ENCODE measurements around the gene ROR1.

DNA sequence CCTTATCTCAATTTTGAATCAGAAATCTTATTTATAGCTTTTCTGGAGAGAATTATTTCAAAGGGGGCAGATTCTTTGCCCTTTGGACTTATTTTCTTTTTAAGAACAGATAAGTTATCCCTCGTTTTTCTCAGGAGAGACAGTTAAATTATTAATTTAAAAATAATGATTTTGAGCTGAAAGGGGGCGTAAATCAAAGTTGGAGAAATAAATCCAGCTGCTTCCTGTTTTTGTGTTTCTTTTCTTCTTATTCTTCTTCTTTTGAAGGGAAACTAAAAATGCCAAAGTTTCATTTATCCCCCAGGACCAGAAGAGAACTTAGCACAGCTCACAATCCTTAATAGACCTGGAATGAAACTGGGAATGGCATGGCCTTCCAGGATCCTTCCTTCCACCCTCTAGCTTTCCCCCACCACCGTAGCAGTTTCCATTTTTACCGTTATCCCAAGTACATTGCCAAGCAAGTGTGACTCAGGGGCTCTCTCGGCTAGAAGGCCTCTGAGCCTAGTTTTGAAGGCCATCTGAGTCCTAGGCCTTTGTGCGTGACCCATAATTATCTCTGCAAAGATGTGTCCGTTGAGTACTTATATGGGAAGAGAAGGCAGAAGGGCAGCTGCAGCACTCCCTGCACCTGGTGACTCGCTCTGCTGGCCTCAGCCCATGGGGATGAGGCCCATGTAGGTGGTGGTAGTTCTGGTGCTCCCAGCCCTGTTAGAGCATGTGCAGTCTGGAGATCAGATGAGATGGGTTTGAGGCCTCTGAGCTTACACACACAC is 181.7 kb downstream of the ROR1 start:
- TF ChIP-seq POLR2AphosphoS5 (IDR thresholded peaks at IDR 0.05; ENCODE audit: borderline replicate concordance, low read depth, low read length), result no peak
- TF ChIP-seq EZH2 (IDR thresholded peaks at IDR 0.05), result no peak
- no peak for TF ChIP-seq FOXP2 (optimal IDR thresholded peaks at IDR 0.05; ENCODE audit: control extremely low read depth, extremely low read length, insufficient read depth)

All from SK-N-MC (cell line).